CD4-positive, alpha-beta T cell treated with Interleukin-10 for 1 hour (primary cell): ENCODE data around the gene COPA.

ENCODE experiments used
- DNase-seq: peaks from one replicate; pipeline ENCODE4 v3.0.0-alpha.2; 2020

Gene COPA

DNA sequence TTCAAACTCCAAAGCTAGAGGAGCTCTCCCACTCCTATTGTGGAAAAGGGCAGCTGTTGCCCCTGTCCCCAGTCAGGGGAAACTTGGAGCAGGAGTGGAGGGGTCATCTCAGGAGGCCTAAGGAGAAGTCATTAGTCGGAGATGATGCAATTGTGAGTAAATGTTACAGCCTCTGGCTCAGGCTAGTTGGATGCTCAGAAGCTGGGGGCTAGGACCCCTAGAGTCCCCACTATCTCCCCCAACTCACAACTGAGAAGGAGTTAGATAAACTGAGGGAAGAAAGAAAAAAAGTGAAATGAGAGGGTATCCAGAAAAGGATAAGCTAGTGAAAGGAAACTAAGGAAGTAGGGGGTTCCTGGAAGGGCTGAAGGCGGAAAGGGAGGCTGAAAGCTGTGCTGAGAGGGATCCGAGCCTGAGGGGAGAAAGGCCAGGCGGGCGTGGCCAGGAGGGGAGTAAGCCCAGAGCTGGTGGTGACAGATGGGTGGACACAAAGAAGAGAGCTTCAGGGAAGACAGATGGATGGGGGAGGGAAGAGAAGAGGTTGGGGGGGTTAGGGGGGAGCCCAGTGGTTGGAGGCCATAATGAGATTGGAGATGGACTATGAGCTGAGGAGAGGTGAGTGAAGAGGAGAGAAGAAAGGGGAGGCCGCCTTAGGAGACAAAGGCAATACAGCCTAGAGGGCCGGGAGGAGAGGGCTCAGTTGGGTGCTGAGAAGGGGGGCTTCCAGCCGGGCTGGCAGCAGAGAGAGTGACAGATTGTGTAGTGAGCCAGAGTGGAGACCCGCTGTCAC lies 19.3 kb upstream of the COPA start:
- no peak for DNase-seq

DNA sequence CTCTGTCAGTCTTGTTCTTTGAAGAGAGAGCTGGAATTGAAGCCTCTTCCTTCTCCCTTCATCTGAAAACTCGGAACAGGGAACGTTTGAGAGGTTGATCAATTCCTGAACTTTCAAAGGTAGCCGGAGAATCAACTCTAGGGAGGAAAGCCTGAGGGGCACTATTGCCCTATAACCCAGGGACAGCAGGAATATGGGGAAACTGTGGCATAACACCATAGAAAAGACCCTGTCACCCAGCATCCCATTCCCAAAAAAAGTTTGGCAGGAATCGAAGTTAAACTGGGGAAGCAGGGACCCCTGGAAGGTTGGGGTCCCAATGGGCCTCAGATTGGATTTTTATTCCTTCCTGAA lies 18.7 kb upstream of the COPA start:
- no peak for DNase-seq

DNA sequence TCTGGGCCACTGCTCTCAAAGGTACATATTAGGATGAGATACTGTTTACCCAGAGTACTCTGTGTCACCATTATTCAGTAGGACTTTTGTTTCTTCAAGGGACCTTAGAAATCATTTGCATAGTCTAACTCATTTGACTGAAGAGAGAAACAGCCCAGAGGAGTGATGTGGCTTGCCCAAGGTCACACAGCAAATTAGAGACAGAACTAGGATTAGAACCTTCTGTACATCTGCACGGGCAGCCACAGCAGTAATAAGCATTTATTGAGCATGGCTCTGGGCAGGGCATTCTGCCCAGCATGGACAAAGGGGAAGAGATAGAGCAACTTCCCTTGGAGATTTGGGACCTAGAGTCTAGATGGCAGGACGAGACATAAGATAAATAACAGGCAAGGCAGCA lies 18.1 kb upstream of the COPA start:
- DNase-seq = no peak

DNA sequence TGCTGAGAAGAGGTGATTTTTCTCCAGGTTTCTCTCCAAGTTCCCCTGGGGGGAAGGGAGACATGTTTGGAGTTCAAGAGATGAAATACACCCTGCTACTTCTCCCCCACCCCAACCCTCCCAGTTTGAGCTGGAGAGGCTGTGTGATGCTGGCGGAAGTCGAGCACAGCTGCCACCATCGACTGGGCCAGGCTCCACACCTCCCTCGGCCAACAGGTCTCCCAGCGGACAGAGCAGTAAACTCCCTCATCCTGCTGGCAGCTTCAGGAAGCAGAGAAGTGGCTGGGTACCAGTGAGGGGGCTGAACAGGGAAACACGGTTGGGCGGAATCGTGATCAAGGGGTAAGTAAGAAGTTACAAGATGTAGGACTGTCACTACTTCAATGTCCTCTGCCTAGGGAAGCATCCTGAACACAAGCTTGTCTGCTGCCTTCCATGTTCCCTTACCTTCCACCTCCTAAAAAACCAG lies 17.2 kb upstream of the COPA start:
- DNase-seq = no peak

DNA sequence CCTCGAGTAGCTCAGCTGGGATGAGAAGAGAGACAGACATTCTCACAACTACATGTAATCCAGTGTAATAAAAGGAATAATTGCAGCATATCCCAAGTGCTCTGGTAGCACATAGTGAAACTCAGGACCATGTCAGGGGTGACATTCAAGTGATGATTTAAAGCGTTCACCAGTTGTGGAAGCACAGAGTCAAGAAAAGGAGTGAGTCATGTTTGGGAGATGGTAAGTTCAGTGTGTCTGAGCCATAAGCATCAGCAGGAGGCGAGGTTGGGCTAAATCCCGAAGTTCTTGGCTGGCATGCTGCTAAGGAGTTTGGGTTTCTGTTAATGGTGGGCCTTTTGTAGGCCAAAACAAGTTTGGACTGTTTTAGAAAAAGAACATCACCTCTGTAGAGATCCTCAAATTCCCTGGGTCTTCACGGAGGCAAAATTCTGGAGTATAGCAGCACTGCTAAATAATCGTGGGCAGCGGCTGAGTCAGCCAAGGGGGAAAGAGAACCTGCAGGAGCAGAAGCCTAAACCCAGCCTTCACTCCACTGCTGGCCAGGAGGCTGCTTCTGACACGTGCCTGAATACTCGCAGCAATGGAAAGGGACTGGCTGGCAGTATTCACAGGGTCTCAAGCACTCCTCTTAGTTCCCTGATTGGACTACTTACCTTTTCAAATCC lies 16.6 kb upstream of the COPA start:
- DNase-seq = no peak

DNA sequence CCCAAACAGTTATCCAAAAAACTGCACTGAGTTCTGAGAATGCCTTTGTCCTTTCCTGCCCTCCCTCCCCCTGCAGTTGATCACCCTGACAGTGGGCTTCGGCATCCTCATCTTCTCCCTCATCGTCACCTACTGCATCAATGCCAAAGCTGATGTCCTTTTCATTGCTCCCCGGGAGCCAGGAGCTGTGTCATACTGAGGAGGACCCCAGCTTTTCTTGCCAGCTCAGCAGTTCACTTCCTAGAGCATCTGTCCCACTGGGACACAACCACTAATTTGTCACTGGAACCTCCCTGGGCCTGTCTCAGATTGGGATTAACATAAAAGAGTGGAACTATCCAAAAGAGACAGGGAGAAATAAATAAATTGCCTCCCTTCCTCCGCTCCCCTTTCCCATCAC lies 15.0 kb upstream of the COPA start:
- DNase-seq = no peak

DNA sequence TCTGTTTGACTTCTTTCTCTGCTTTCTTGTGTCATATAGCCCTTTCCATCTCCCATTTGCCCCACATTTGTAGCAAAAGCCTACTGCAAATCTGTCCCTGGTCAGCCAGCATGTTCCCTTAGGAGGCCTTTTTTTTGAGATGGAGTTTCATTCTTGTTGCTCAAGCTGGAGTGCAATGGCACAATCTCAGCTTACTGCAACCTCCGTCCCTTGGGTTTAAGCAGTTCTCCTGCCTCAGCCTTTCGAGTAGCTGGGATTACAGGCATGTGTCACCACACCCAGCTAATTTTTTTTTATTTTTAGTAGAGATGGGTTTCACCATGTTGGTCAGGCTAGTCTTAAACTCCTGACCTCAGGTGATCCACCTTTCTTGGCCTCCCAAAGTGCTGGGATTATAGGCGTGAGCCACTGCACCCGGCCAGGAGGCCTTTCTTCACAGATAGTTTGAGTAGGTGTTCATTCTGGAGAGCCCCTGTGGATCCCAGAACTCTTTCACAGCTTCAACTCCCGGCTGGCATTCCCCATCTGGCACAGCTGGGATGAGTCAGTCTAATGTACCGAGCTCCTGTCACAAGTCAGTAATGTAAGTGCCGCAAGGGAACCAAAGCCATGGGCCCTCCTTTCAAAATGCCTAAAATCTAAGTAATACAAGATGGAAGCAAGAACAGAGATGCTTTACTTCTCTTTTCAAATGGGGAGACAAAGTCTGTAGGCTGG lies 14.4 kb upstream of the COPA start:
- DNase-seq = no peak

DNA sequence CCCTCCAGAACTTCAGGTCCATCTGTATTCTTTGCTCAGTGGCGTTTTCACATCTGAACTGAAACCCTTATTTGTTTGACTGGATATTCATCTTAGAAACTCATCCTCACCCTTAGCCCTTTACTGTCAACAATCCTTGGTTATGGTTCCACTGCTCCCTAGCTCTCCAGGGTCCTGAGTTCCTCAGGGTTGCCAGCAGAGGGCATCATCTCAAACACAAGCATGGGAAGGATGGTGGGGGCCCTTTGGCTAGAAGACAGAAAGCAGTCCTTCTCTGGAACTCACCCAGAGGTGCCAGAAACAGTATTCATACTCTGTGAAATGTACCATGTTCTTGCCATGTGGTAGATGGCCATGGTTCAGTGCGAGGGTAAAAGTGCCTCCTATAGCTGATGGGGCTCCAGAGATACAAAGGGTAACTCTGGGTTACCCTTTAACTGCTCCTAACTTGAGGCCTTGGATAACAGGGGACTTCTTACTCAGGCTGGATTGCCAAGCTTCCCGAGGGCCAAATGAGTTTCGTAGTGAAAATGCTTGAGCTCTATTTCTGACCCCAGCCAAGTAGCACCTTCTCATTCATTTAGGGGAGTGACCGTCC lies 11.4 kb upstream of the COPA start:
- DNase-seq = peak; percentile 29

DNA sequence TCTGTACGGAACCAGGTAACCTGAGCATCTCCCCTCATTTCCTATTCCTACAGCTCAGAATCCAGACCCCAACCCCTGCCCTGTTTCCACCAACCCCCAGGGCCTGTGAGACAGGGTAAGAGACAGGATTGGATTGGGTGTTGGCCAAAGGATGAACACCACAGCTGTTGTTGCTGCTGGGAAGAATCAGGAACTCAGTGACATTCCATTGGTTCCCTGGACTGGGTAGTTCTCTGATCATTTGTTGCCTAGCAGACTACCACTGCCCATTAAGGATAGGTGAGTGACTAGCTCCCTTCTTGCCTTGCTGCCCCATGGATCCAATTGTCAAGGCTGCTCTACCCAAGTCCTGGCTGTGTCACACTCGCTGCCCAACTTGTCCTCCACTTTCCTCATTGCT lies 10.2 kb upstream of the COPA start:
- DNase-seq = no peak

DNA sequence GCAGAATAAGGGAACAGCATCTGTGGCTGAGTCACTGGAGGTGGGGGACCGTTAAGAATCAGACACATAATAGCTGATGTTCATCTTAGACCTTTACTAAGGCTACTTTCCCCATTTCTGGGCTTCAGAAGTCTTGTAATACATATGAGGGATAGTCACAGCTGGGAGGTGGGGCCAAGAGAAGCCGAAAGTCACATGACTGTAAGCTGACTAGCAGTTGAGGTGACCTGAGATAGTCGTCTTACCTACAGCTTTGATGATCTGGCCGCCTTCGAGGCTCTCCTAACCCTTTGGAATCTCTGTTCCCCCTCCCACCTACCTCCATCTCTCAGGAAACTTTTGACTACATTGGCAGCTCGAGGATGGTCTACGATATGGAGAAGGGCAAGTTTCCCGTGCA lies 9.5 kb upstream of the COPA start:
- DNase-seq = no peak

DNA sequence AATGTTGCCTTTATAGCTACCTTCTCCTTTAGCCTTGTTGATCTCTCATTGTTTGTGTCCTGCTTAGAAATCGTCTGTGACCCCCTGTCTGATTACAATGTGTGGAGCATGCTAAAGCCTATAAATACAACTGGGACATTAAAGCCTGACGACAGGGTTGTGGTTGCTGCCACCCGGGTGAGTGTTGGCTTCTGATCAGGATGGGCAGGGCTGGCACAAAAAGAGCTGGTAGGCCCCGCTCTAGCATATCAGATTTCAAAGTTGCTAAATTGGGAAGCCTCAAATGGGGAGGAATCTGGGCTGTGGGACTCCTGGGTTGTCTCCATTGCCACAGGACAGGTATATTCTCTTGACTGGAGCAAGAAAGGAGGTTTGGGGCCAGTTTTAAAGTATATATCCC lies 8.6 kb upstream of the COPA start:
- no peak for DNase-seq

DNA sequence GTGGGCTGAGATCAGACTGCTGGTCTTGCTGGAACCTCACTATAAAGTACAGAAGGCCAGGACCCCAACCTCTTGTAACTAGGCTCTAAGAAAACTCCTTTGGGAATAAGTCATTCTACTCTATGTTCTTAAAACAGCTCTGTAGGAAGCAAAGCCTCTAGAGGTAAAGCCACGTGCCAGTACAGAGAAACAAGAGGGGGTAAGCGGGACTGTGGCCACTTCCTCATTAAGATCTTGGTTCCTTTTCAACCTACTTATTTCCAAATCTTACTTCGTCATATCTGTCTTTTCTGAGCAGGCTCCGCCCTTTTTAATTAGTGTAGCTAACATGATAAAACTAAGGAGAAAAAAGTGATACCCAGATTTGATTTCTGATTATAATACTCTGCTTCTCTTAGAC lies 3.9 kb upstream of the COPA start:
- DNase-seq = no peak

DNA sequence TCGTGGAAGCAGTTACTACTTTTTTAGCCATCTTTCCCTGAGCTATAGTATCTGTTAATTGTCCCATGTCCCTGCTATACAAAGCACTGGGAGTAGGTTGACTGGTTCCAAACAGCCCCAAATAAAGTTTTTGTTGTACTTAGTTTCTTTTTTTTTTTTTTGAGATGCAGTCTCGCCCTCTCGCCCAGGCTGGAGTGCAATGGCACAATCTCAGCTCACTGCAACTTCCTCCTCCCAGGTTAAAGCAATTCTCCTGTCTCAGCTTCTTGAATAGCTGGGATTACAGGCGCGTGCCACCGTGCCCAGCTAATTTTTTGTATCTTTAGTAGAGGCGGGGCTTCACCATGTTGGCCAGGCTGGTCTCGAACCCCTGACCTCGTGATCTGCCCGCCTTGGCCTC lies 3.4 kb upstream of the COPA start:
- no peak for DNase-seq

DNA sequence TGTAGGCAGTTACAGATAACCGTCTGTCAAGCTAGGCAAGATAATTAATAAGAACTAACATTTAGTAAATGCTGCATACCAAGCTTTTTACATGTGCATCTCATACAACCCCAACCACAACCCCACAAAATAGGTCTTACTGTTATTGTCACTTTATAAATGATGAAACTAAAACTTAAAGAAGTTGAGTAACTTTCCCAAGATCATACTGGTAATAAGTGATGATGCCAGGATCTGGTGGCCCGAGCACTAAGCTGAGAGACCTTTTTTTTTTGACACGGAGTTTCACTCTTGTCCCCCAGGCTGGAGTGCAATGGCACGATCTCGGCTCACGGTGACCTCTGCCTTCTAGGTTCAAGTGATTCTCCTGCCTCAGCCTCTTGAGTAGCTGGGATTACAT lies 1.9 kb upstream of the COPA start:
- DNase-seq = no peak

DNA sequence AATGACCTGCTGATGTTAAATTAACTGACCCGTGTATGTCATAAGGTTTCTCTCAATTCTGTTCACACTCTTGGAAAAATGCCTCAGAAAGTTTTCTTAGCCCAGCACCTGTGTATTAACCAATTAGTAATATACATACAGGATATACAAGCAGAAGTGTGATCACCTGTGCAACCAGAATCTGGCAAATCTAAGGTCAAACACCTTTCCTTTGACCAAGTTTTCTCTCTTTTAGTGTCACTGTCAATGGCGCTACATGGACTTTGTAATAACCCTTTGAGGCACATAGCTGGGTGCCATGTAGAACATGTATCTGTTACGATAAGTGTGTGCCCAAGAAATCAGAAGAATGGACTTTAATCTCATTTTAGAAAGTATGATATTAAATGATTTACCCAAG lies 1.2 kb upstream of the COPA start:
- no peak for DNase-seq

DNA sequence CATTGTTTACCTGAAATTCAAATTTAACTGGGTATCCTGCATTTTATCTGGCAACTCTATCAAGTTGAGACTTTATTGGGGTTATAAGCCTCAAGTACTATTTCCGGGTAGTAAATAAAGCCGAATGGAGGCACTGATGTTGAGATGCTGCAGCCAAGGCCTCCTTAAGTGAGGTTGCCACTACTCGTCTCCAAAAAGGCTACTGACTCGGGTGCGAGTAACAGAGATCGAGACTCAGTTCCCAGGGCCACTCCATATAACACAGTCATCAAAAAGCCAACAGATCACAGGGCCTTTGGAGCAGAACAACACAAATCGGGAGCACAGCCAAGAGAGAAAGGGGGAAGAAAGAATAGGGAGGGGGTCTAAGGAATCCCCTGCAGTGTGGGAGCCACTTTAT lies 524 bp downstream of the COPA start:
- peak; percentile 25 for DNase-seq

DNA sequence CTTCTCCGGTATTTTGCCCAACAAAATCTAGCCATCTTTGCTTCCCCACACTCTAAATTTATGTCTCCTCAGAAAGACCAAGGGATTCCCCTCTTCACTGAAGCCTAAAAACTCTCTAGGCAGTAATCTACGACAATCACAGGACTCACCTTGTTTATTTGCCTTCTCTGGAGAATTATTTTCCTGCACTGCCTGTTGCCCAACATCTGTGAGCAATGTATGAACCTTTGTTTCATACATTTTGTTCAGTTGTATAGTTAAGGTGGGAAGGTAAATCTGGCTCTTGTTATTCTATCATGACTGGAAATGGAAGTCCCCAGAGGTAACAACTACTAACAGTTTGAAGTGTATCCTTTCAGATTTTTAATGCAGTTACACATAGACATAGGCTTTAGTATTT lies 2.2 kb downstream of the COPA start:
- no peak for DNase-seq

DNA sequence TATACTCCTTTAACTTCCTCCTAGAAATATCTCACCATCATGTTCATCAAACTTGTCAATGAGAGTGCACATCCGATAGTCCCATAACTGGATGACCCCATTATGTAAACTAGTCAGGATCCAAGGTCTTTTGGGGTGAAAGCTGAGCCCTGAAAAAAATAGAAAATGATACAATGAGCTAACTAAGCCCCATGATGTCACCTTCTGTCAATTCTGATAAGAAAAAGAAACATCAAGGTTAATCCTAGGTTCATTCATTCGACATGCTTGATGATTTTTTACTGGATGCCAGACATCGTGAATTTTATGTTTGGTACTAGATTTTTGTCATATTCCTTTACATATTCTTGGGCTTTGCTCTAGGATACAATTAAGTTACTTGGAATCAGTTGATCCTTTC lies 2.9 kb downstream of the COPA start:
- DNase-seq = no peak

DNA sequence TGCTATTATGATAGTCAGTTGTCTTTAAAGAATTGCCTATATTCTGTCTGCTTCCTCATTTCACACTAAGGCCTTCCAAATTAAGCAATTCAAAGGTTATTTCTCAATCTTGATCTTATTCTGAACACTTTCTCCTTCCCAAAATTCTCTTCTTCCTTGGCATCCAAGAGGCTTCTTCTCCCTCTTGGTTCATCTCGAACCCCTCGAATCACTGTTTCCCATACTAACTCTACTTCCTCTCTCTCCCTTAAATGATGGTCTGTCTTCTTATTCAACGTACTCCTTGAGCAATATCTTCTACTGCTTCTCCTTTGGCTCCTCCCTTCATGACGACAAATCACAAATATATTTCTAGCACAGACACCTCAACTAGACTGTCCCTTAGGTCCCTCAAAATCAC lies 4.5 kb downstream of the COPA start:
- DNase-seq = no peak

DNA sequence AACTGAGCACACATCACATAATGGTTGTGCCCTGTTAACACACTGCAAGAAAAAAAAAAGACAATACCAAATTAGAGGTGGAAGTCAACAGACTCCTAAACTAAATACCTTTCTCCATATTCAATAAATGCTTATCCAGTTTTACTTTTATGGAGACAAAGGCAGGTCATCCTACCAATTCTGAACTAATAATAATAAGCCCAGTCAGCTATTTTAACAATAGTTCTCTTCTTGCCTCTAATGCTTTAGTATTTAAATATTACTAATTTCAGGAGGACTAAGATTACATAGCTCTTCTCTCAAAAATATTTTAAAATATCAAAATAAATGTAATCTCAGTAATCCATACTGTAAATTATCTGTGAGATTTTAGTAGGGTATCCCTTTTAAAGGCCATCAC lies 10.5 kb downstream of the COPA start:
- DNase-seq = no peak

DNA sequence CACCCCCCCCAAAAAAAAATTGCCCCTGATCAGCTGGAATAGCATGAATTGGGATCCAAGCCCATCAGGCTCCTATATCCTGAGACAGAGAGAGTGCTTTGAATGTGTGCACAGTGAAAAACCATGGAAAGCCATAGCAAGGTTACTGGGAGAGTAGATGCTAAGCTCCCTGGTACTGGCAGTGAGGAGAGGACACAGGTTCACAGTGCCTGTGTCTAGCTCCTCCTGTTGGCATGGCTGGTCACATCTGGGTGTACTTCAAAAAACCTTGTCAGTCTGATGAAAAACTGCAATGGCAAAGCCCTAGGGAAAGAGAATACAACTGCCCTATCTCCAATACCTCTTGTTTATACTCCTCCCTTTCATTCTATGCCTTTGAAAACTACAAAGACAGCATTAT lies 12.9 kb downstream of the COPA start:
- no peak for DNase-seq

DNA sequence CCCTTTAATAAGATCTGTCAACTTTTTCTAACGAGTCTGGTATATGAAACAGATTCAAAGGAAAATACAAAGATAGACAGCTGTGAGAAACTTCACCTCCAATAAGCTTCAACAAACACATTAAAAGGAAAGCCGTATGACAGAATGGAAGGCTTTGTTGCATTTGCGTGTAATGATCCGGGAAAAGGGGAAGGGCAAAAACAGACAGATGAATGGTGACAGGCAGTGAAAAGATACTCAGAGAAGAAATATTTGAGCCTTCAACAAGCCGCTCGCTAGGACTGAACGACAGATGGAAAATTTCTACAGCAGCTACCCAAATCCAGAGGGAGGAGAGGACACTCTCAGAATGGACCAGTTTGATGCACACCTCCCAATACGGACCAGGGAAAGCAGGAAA lies 14.9 kb downstream of the COPA start:
- DNase-seq = no peak

DNA sequence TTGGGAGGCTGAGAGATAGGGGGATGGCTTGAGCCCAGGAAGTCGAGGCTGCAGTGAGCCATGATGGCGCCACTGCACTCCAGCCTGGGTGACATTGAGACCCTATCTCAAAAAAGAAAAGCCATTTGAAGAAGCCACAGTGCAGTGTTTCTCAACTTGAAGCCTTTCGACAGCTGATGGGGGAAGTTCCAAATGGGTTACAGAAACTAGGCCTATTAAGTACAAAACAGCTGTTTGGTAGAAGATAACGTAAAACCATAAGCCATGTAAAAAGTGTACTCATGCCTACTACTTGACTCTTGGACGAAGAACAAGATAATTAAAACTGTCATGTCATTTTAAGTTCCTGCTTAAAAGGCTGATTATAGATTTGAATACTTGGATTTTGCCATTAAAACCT lies 16.6 kb downstream of the COPA start:
- DNase-seq = no peak

DNA sequence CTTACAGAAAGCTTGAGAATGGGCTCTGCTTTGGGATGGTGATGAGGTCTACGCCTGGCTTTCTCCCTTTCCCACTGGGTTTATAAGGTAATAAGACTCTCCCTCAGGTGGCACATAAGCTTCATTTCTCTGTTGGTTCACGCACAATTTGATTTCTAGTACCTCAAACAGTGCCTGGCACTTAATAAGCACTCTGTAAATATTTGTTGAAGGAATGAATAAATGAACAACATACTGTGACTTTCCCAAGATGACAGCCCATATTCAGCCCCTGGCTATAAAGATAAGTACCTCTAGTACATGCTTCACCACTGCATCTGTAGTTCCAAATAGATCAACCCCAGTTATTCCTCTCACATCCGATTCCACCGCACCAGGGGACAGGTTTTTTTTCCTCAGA lies 17.8 kb downstream of the COPA start:
- no peak for DNase-seq
